GM12801 (cell line): Measurements from ENCODE around the gene LRIT2.

ENCODE experiments used
- TF ChIP-seq, protein P1 (sequence below): IDR thresholded peaks from one replicate; pipeline ENCODE4 v1.5.1; 2011; ENCODE audit warnings: control low read depth; ENCODE audit not compliant: insufficient read length; ENCODE audit errors: extremely low read depth

The LRIT2 gene, protein sequence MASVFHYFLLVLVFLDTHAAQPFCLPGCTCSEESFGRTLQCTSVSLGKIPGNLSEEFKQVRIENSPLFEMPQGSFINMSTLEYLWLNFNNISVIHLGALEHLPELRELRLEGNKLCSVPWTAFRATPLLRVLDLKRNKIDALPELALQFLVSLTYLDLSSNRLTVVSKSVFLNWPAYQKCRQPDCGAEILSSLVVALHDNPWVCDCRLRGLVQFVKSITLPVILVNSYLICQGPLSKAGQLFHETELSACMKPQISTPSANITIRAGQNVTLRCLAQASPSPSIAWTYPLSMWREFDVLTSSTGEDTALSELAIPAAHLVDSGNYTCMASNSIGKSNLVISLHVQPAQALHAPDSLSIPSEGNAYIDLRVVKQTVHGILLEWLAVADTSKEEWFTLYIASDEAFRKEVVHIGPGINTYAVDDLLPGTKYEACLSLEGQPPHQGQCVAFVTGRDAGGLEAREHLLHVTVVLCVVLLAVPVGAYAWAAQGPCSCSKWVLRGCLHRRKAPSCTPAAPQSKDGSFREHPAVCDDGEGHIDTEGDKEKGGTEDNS

DNA sequence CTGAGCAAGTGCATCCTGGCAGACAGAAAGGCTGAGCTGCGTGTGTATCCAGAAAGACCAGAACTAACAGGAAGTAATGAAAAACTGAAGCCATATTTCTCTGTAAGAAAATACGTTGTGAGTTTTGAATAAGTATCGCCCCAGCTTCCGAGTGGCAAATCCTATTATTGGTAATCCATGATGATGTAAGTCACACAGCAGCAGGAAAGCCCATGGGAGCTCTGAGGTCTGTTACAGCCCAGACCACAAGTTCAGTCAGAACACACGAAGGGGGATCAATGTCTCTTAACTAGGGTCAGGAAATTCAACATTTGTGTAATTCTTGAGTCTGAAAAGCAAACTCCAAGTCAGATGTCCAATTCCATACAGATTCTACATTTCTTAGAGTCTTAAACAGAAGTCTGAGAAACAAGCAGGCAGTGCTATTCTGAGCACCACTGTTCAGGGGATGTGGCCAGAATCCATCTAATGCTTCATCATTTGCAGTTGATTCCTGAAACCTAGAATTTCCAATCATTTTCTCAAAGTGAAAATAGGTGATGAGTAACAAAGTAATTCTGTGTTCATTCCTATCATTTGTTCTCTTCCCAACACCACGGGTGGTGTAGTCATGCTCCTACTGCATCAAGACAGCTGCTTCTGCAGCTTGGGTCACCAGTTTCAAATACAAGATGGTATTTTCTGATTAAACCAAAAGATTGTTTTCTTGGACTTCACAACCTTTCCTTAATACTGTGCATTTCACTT, at the start of gene LRIT2:
Gene LRIT2 (minus strand): TSS at position 118 of the 747 bp plus-strand sequence. CDS start 24 bp downstream, at position 94.
- TF ChIP-seq, protein P1, sequence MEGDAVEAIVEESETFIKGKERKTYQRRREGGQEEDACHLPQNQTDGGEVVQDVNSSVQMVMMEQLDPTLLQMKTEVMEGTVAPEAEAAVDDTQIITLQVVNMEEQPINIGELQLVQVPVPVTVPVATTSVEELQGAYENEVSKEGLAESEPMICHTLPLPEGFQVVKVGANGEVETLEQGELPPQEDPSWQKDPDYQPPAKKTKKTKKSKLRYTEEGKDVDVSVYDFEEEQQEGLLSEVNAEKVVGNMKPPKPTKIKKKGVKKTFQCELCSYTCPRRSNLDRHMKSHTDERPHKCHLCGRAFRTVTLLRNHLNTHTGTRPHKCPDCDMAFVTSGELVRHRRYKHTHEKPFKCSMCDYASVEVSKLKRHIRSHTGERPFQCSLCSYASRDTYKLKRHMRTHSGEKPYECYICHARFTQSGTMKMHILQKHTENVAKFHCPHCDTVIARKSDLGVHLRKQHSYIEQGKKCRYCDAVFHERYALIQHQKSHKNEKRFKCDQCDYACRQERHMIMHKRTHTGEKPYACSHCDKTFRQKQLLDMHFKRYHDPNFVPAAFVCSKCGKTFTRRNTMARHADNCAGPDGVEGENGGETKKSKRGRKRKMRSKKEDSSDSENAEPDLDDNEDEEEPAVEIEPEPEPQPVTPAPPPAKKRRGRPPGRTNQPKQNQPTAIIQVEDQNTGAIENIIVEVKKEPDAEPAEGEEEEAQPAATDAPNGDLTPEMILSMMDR: no peak

DNA sequence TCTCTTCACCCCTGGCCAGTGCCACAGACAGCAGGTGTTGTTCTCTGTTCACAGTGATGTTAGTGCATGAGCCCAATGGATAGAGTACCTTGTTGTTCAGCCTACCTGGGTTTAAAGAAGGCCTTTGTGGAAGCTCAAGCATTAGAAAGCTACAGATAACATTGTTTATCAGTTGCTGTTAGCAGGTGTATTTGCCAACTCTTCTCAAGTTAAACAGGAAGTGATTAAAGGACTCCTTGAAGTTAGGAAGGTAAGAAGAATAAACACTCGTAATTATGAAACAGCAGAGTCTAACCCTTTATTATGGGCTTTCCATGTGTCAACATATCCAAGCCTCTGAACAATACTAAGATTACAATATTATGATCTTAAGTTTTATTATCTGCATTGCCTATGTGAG, 45.4 kb upstream of the LRIT2 start:
- TF ChIP-seq, protein P1: no peak

DNA sequence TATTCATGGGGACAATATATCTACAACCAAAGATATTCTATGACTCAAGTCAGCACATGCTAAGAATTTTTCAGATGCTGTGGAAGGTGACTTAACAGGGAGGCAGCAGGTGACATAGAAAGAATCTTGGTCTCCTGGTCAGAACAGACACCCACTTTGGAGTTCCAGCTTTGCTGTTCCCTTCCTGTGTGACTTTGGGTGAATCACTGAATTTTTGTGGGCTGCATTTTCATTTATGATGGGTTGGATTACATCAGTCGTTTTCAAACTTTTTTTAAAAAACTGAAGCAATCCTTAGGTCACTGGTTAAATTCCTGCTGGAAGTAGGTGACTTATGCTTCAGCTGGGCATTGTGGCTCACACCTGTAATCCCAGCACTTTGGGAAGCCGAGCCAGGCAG, 44.4 kb upstream of the LRIT2 start:
- TF ChIP-seq, protein P1: no peak

DNA sequence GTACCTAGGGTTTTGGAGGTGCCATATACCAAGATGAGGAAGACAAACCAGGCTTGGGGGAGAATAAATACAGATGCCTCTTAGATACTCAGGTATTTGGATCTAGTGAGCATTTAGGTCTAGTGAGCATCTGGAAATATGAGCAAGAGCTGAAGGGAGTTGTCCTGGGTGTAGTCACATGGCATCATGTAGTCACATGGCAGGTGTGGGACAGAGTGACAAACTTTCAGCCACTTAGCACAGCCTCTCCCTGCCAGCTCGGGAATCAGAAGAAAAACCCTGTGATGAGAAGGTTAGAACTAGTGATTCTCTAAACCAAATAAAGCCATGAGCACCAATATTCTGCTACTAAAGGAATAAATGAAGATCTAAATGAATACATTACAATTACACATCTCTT, 43.8 kb upstream of the LRIT2 start:
- TF ChIP-seq, protein P1: no peak

DNA sequence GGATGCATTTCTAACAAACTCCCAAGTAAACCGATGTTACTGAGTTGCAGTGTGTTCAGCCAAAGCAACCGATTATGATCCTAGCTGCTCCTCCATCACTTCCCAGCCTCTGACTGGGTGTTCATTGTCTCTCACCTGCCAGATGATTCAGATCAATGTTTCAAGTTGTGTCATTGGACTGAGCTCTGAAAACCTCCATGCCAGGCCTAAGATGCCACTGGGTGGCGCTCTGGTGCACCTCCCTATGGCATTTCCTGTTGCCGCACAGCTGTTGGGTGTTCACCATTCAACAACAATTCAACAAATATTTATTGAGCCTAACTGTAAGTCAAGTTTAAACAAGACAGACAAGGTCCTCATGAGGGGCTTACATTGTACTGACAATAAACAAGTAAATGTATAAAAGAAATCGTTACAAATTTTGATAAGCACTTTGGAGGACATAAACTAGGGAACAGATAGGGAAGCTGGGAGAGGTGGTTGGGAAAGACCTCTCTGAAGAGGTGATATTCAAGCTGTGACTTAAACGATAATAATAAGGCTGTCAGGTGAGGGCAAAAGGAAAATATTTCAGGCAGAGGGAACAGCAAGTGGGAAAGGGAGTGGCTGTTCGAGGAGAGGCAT, 42.3 kb upstream of the LRIT2 start:
- TF ChIP-seq, protein P1: no peak

DNA sequence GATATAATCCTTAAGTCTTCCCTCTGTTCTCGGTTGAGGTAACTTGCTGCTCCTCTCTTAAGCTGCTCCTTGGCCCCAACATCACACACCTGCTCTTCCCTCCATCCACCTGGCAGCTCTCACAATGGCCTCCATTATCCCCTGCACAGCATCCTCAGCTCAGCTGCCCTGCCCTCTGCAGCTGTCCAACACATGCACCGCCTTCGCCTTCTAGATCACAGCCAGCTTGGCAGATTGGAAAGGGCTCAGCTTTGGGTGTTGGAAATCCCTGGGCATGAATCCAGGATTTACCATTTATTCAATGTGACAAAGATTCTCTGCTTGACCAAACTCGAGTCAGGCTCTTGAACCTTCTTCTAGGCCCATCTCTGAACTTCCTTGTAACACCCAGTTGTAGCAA, 40.1 kb upstream of the LRIT2 start:
- TF ChIP-seq, protein P1: no peak

DNA sequence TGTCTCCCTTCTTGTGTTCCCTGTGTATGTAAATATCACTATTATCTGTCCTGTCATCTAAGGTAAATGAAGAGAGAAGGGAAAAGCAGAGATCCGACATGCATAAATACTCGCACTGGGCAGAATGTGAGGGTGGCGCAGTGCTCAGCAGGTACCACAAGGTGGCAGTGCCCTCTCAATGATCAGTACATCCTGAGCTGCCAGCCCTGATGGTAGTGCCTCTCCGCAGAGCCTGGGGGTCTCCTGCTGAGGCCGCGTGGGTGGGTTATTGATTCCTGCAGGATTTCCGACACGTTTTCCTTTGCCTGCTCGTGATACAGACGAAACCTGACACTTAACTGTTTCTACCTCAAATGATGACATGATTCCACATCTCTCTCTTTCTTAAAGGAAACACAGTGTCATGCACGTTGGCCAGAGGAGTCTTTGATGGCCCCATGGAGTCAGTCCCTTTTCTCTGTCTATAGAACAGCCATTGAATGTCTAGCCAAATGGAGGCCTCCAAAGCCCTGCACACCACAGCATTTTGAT, 39.3 kb upstream of the LRIT2 start:
- TF ChIP-seq, protein P1: peak; percentile 85
